NCI-H128 (cell line): Measurements from ENCODE around the gene TMEM9.

ENCODE experiments used
- DNase-seq: peaks from one replicate; lab custom pipeline; 2025; ENCODE audit not compliant: unreplicated experiment; lab: John Stamatoyannopoulos, UW

TMEM9 gene

GRCh38 chr1:201085902-201086735 is 68.2 kb downstream of the TMEM9 start:
- DNase-seq: no peak
